Cerebellar cortex (tissue), 1 donor: ENCODE results near the gene MED23.
A peak's percentile ranks its signal among the peaks of the same experiment; 100 is the strongest.

Experiments used
- DNase-seq: peaks from one replicate; pipeline ENCODE4 v3.0.0-alpha.2; 2015; ENCODE audit warnings: low spot score

Gene MED23

DNA sequence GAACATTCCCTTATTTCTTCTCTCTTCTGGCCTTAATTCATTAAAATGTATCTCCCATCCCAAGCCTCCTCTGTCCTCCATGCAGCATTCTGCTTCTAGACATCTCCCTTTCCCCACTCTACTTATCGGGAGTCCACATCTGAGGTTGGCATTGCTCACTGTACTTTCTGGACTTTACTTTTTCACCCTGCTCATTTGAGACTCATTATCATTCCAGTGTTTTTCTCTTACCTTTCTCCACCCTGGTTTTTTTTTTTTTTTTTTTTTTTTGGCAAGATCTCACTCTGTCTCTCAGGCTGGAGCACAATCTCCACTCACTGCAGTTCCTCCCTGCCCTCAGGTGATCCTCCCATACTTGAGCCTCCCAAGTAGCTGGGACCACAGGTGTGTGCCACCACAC is 13.5 kb upstream of the MED23 start:
- DNase-seq, result no peak

DNA sequence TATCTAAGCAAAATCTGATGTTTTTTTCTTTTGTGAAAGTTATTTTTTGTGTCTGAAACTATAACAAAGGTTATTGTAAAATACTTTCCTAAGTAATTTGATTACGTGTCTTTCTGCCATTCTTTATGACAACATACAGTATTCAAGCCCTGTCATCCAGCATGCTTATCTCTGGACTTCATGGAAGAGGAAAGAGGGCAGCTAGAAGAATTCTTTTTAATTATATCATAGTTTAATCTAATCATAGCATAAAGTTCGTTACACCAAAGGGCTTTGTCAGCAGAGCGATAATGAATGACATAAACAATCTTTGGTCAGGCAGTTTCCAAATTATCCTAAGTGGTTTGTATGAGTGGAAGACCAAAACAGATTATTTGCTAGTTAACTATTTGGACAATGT is 12.5 kb upstream of the MED23 start:
- DNase-seq, result no peak

DNA sequence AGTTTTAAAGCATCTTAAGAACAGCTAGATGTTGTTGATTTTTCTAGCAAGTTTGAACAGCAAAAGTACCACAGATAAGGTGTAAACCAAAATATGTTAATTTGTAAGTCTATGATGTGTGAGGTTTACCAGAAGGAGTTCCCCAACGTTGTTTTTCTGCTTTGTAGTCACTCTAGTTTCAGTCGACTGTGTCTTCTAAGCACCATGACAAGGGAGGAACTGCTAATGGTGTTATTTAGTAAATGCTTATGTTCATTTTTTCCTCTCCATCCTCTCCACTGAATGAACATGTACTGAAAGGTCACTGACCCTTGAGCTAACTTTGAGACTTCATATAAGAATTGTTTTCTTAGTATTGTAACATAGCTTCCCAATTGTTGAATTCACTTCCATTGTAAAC is 12.1 kb upstream of the MED23 start:
- no peak for DNase-seq

DNA sequence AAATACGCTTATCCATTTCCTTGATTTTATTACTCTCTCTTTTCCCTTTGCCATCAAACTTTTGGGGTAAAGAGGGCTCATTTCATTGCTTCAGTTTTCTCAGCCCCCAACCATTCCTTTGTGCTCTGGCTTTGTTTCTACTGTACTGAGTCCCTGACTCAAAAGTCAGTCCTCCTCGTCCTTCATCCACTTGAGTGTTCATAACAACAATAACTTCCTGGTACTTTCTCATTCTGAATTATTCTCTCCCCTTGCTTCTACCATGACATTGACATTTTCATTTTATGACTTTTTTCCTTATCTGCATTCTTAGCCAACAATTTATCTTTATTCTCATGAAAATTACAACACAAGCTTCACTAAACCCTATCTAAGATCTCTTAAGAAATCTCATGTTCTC is 10.0 kb upstream of the MED23 start:
- DNase-seq, result no peak

GRCh38 chr6:131636880-131637792 is 9.1 kb upstream of the MED23 start, which contains the start of gene ENPP3:
Gene ENPP3 (plus strand): TSS chr6:131637302. CDS start chr6:131637385, 83 bp downstream.
- no peak for DNase-seq

DNA sequence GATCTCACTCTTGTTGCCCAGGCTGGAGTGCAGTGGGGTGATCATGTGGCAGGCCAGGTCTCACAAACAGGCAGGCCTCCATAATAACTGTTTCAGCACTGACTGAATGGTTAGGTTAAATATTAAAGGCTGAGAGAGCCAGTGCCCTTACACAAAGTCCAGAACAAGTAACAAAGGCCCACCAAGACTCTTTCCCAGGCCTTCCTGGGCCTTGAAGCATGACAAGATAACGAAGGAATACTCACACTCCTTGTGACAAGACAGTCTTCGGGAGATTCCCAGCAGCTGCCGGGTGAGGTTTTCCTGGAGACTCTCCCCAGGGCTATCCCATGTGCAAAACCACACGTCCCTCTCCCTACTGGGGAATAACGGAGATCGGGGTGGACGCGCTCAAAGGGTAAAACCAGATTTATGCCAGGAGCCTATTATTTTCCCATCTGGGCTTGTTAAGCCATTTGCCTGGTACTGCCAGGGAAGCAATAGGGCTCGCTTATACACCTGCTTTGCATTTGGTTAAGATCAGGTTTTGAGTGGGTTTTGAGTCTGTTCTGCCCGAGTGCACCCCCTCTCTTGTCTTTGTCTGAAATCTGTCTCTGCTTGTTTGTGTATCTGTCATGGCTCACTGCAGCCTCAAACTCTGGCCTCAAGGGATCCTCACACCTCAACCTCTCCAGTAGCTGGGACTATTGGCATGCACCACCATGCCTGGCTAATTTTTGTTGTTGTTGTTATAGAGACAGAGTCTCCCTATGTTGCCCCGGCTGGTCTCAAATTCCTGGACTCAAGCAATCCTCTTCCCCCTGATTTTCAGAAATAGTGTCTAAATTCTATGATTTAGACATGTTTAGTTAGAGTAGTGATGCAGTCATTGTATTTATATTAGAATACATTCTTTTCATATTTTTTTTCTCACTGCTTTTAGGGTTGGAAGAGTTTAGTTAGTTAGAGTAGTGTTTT is 7.6 kb upstream of the MED23 start:
- no peak for DNase-seq

DNA sequence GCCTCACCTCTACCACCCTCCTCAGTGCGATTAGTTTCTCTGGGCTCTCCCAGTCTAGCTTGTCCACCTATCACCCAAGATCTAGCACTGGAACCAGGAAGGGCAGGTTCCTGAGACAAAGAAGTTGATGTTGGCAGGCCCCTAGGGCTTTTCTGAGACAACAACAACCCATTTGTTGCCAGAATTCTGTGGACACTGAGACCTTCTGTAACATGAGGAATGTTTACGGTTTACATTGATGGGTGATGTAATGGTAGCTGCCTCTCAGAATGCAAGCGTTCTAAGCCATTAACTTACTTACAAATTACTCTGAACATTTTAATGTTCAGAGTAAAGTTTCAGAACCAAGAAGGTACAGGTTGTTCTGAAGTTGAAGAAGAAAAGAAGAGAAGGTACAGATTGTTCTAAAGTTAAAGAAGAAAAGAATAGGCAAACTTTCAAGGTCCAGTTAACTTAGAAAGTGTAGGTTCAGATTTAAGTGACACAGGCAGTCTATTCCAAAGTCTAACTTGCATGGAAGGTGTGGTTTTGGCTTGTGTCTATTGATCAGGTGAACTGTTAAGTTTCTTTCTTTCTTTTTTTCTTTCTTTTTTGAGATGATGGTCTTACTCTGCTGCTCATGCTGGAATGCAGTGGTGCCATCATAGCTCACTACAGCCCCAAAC is 3.7 kb upstream of the MED23 start:
- no peak for DNase-seq

DNA sequence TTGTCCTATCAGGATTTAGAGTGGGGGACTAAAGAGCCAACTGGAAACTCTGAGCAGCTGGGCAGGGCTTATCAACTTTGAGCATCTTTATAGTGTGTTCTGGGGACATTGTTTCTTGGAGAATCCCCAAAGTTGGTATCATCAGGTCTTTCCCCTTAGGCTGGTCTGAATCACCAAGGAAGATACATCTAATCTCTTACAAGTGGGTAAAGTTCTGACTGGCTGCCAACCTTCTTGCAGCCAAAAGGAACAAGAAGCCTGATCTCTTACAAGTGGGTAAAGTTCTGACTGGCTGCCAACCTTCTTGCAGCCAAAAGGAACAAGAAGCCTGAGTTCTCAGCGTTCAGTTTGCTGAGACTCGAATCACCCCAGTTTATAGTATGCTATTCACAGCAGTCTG is 1.6 kb upstream of the MED23 start:
- no peak for DNase-seq

GRCh38 chr6:131628726-131629125 is 684 bp upstream of the MED23 start:
- DNase-seq, result no peak

DNA sequence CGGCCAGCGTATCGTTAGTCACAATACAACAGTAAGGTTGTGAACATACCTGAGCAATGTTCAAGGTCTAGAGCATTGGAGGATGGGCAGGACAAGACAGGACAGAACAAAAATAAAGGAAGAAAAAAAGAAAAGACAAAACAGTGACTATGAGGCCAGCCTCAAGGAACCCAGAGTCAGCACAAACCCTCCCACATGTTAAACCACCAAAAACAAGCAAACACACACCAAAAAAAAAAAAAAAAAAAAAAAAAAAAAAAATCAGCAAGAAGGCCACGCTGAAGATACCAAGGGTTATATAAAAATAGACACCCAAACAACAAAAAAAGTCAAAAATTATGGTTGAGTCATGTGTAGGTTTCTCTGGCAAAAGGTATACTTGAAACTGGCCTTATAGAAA is 12.8 kb downstream of the MED23 start:
- DNase-seq, result no peak

DNA sequence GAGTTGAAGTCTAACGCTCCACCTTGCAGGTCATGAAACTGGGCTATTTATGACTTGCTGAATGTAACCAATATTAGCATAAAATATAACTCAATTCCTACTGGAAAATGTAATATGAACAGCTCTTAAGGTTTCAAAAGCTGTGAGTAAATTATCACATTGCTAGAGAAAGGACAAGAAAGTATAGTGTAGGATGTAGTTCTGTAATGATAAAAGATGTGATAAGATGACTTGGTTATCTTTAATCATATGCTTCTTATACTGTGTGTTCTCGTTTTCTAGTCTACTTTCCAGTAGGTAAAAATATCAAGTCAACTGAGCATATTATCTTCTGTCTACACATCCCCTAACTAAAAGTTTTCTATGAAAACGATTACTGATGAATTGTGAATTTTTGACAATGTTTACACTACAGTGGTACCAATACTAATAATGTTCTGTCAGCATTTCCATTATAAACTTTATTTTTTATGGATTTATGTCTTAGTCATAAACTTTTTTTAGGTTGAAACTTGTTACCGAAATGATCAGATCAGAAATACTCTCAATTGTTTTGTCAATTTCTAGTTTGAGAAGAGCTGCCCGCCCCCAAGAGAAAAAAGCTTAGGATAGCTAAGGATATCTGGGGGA is 14.6 kb downstream of the MED23 start:
- no peak for DNase-seq

GRCh38 chr6:131602781-131603312 is 25.2 kb downstream of the MED23 start:
- DNase-seq, result no peak

DNA sequence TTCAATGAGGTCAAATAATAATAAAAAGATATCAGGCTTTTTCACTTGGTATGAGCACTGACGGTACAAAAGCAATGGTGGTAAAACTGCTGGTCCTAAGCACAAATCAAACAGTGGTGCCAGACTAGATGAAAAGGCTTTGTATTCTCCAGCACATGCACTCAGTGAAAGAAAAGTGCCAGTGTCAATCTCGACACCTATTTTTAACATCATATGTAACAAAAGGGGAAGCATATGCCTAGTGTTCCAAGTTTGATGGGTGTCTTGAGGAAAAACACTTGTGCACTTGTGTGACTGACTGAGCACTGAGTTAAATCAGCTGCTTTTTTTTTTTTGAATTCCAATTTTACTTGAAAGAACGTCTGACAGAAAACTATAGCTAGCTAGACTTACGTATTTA is 27.3 kb downstream of the MED23 start:
- DNase-seq, result no peak

- peak; percentile 6 for DNase-seq
Measured at GRCh38 chr6:131597446-131597845, 30.6 kb downstream of the MED23 start.

GRCh38 chr6:131594074-131594473 is 34.0 kb downstream of the MED23 start:
- DNase-seq, result no peak

GRCh38 chr6:131592935-131593334 is 35.1 kb downstream of the MED23 start:
- DNase-seq, result no peak

DNA sequence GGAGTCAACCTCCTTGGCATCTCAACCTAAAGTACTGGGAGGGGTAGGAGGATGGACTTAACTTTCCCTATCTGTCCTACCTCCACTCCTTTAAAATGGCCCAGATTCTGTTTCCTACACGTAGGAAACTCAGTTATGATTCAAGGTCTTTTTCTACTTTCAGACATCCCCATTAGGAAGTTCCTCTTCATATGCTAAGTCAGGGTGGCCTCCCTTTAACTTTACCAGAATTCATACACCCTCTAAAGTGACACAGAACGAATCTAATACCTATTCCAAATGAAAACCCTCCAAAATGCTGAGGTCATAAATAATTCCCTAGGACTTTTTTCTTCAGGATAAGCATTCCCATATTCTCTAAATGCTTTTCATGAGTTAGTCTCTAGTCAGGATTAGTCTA is 39.4 kb downstream of the MED23 start:
- DNase-seq, result no peak

DNA sequence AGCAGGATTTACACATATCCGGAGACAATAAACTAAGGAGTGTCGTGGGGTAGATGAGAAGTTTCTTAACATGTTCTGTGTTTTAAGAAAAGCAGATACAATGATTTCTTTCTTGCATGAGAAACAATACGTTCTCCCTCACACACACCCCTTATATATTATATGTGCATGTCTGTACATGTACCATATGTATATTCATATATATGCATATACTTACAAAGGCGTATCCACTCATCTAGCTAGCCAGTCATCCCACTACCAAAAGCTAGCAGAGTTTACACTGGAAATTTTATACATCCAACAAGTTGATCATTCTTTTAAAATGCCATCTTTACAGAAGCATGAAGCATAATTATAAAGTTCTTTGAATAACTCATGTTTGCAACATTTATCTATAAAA is 40.1 kb downstream of the MED23 start:
- DNase-seq, result no peak

GRCh38 chr6:131586543-131586942 is 41.5 kb downstream of the MED23 start:
- no peak for DNase-seq

DNA sequence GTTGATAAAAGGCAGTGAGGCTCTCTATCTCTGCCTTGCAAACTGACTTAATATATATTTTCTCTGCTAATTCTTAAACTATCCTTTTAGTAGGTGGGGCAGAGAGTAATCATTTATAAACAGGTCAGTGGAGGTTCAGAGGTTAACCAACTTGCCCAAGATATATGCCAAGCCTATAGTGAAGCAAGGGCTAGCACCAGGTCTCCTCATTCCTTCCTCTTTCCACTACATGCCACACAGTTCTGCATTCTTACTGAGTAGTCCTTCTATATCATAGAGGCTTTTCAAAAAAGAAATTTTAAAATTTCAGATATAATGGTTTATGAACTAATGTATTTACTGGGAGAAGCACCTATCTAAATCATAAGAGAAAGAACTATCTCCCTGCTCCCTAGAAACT is 46.5 kb downstream of the MED23 start:
- no peak for DNase-seq

DNA sequence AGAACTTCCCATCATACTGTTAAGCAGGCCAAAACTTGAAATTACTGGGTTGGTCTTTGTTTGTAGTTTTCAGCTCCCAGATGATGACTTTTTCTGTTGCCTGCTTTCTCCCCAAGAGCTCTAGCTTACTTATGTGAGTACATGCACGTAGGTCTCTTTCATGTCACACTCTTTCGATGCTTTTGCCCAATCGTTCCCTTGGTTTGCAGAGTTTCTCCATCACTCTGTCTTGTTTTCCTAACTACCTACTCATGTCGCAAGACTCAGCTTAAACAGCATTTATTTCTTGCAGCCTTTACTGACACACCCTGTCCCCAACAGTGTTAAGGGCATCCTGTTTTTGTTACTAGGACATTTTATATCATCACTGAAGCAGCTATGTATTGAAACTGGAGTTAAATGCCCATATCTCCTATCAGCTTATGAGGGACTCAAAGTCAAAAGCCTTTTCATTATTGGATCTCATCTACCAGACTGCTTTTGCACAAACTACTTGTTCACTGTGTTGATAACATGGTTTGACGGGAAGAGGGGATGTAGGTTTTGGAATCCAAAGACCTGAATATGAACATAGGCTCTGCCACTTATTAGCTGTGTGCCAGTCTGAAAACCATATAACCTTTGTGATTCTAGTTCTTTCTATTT is 52.1 kb downstream of the MED23 start:
- DNase-seq, result no peak
